K562 (cell line): Measurements from ENCODE around the gene TLCD5. TPM values are rescaled to one million over a fixed set of nuclear protein-coding genes. Genes with fewer than 3 reads are reported as not detected.
A peak's percentile ranks its signal among the peaks of the same experiment; 100 is the strongest.

Experiments
- ATF1 ChIP-seq, 2 experiments: fragments of 450-650 bp in 1 of 2; IDR thresholded peaks; 2 replicates each; pipeline ENCODE4 v1.6.1; 2016; ENCODE audit warnings: missing compliant biosample characterization in 1 of 2, missing genetic modification characterization in 1 of 2
- ATF7 ChIP-seq: fragments of 450-650 bp; IDR thresholded peaks from 2 replicates; pipeline ENCODE4 v1.7.1; 2014; ENCODE audit warnings: mild to moderate bottlenecking, moderate library complexity
- CHD4 ChIP-seq: fragments of 200-600 bp; sonication (generic); IDR thresholded peaks from 3 replicates; pipeline ENCODE4 v1.6.1; 2012; ENCODE audit warnings: low read depth, mild to moderate bottlenecking, mixed read lengths, low read length, inconsistent platforms; ENCODE audit not compliant: insufficient read depth, insufficient replicate concordance, poor library complexity, severe bottlenecking
- CTBP1 ChIP-seq: fragments of 450-650 bp; IDR thresholded peaks from 2 replicates; pipeline ENCODE4 v1.6.1; 2016; ENCODE audit warnings: borderline replicate concordance
- ELF1 ChIP-seq: fragments of 200-800 bp; sonication (Bioruptor generic); IDR thresholded peaks from 2 replicates; pipeline ENCODE4 v1.6.1; 2016; ENCODE audit warnings: missing genetic modification characterization, missing compliant biosample characterization
- FOXA3 ChIP-seq, 2 experiments: fragments of 450-650 bp in 1 of 2; sonication (generic) in 1 of 2; formaldehyde crosslinking; IDR thresholded peaks in 1 of 2; conservative IDR thresholded peaks in 1 of 2; 2 replicates each; pipeline versions ENCODE4 v1.4.0 to v1.8.0; 2020 to 2022; ENCODE audit warnings: mild to moderate bottlenecking in 2 of 2, missing genetic modification reagents in 1 of 2
- NR2F6 ChIP-seq: fragments of 450-650 bp; formaldehyde crosslinking; IDR thresholded peaks from 2 replicates; pipeline ENCODE4 v1.4.0; 2020; ENCODE audit warnings: mild to moderate bottlenecking
- NR4A1 ChIP-seq, 2 experiments: fragments of 250-450 bp in 1 of 2; fragments of 450-650 bp in 1 of 2; sonication (Bioruptor Pico) in 1 of 2; IDR thresholded peaks; 2 replicates each; pipeline versions ENCODE4 v1.4.0 to v1.6.1; 2016 to 2020; ENCODE audit warnings: mild to moderate bottlenecking in 2 of 2, missing compliant biosample characterization in 1 of 2, missing genetic modification characterization in 1 of 2, moderate library complexity in 1 of 2
- PHB2 ChIP-seq: fragments of 450-650 bp; IDR thresholded peaks from 2 replicates; pipeline ENCODE4 v1.6.1; 2017; ENCODE audit warnings: low read depth
- RHOXF2B ChIP-seq: fragments of 250-450 bp; sonication (Bioruptor Pico); conservative IDR thresholded peaks from 2 replicates; pipeline ENCODE4 v1.5.1; 2021
- TEAD1 ChIP-seq, 2 experiments: fragments of 450-650 bp in 1 of 2; sonication (generic) in 1 of 2; formaldehyde crosslinking; IDR thresholded peaks; 2 replicates each; pipeline versions ENCODE4 v1.4.0 to v1.8.0; 2020 to 2022; ENCODE audit warnings: mild to moderate bottlenecking in 2 of 2, missing genetic modification reagents in 1 of 2
- YBX1 ChIP-seq: fragments of 450-650 bp; IDR thresholded peaks from 2 replicates; pipeline ENCODE4 v1.7.1; 2016; ENCODE audit warnings: mild to moderate bottlenecking
- ZBTB33 ChIP-seq: sonication (generic); formaldehyde crosslinking; IDR thresholded peaks from 2 replicates; pipeline ENCODE4 v1.8.1; 2023; ENCODE audit warnings: mild to moderate bottlenecking, missing genetic modification reagents
- ZFP30 ChIP-seq: fragments of 250-450 bp; sonication (Bioruptor Pico); IDR thresholded peaks from 2 replicates; pipeline ENCODE4 v1.8.0; 2022; ENCODE audit warnings: moderate library complexity, mild to moderate bottlenecking, inconsistent platforms, borderline replicate concordance
- ZKSCAN3 ChIP-seq: fragments of 250-450 bp; sonication (Bioruptor Pico); IDR thresholded peaks from 2 replicates; pipeline ENCODE4 v1.4.0; 2020
- ZNF146 ChIP-seq: IDR thresholded peaks from one replicate; pipeline ENCODE4 v1.6.1; 2018; ENCODE audit warnings: missing compliant biosample characterization; ENCODE audit not compliant: unreplicated experiment
- ZNF174 ChIP-seq: fragments of 250-450 bp; sonication (Bioruptor Pico); IDR thresholded peaks from 2 replicates; pipeline ENCODE4 v1.4.0; 2020; ENCODE audit warnings: mild to moderate bottlenecking
- ZNF217 ChIP-seq: sonication (generic); formaldehyde crosslinking; IDR thresholded peaks from 2 replicates; pipeline ENCODE4 v1.8.0; 2022; ENCODE audit warnings: mild to moderate bottlenecking, missing genetic modification reagents
- ZNF431 ChIP-seq: sonication (generic); formaldehyde crosslinking; IDR thresholded peaks from 2 replicates; pipeline ENCODE4 v1.8.0; 2022; ENCODE audit warnings: mild to moderate bottlenecking, missing genetic modification reagents
- ZNF696 ChIP-seq: fragments of 250-450 bp; sonication (Bioruptor Pico); conservative IDR thresholded peaks from 2 replicates; pipeline ENCODE4 v1.4.0; 2020; ENCODE audit warnings: mild to moderate bottlenecking, moderate library complexity
- polyA plus RNA-seq, 8 experiments: library from polyadenylated mRNA; depleted of rRNA in 4 of 8; stranded (reverse) in 5 of 8; unstranded in 3 of 8; fragments of >200 nt; fragmentation: Nextera tagmentation in 2 of 8; fragmentation: Illumina TruSeq in 1 of 8; extraction: Ambion mirVana in 2 of 8; extraction: Trizol in 1 of 8; gene quantifications; 2 replicates each; pipeline versions ENCODE4 v1.2.1 to v1.2.3, GENCODE V29; 2011 to 2014; ENCODE audit warnings: inconsistent platforms in 1 of 8, missing spikeins in 1 of 8
- total RNA-seq, 7 experiments: library from RNA; depleted of rRNA in 6 of 7; stranded (reverse); fragments of >200 nt in 6 of 7; fragmentation: Illumina TruSeq in 2 of 7; extraction: Trizol in 2 of 7; gene quantifications; 2 replicates each; pipeline versions ENCODE4 v1.2.1 to v1.2.3, GENCODE V29; 2011 to 2021; ENCODE audit warnings: low replicate concordance in 1 of 7
- TF ChIP-seq, protein P1 (sequence below): fragments of 250-450 bp; sonication (Bioruptor Pico); IDR thresholded peaks from 2 replicates; pipeline ENCODE4 v1.4.0; 2020; ENCODE audit warnings: mild to moderate bottlenecking, moderate library complexity
- TF ChIP-seq, protein P2 (sequence below): fragments of 450-650 bp; formaldehyde crosslinking; IDR thresholded peaks from 2 replicates; pipeline ENCODE4 v1.4.0; 2020; ENCODE audit warnings: mild to moderate bottlenecking, moderate library complexity

The TLCD5 gene
- total and polyA plus RNA-seq, 9 of the 15 experiments (the other 6 are each of a cell fraction or from before 2014, with no cell fraction given), result 0.94 to 5.1 (median 1.6) TPM

DNA sequence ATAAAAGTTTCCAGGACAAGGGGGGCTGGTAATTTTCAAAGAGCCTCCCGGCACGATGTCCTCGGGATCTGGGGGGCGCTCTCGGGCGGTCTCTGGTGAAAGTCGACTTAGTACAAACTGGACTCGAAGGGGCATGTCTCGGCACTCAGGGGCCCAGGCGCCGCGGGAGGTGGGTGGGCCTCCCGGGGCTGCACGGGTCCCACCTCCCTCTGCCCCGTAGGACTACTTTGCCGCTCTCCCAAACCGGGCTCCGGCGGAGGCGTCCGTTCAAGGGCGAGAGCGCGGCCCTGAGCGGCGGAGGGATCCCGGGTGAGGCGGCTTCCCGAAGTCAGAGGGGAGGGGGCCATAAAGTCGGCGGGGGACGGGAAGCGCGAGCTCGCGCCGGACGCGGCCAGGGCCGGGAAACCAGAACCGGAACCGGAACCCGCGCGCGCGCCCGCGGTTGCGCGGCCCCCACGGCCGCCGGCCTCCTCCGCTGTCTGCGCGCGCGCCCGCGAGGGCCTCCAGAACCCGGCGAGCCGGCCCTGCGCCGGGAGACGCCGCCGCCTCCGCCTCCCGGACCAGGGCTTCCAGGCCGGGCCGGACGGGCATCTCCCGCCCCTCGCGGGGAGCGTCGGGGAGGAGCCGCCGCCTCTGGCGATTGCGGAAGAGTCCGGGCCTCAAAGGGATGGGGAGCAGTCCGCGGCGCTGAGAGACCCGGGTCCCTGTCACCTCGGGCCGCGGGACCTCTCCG, 11.0 kb downstream of the TLCD5 start, which contains the start of gene ARHGEF12 (continued):
- TF ChIP-seq TEAD1 (CRISPR knock-in tag; IDR thresholded peaks at IDR 0.05) (no peak), ZBTB33 (CRISPR knock-in tag) (no peak), ZNF146 (CRISPR knock-in tag) (no peak), ATF1 (CRISPR knock-in tag; IDR thresholded peaks at IDR 0.05) (no peak), ATF1 (tag; IDR thresholded peaks at IDR 0.05) (peak; percentile 72), NR4A1 (CRISPR knock-in tag; IDR thresholded peaks at IDR 0.05) (no peak), NR4A1 (tag; IDR thresholded peaks at IDR 0.05) (0 out of 2 replicates have a peak, but pooled peaks have one; percentile 67), CTBP1 (peak; percentile 86), ATF7 (peak; percentile 70), FOXA3 (CRISPR knock-in tag; conservative IDR thresholded peaks at IDR 0.05 in 1 of 2, IDR thresholded peaks at IDR 0.05 in 1 of 2) (no peak), ZNF174 (CRISPR knock-in tag) (no peak), RHOXF2B (CRISPR knock-in tag) (no peak), ZKSCAN3 (CRISPR knock-in tag) (no peak), ZNF217 (CRISPR knock-in tag) (no peak), ZFP30 (CRISPR knock-in tag) (no peak), CHD4 (no peak), PHB2 (no peak; the same call in 1 of the 2 replicates), ZNF696 (CRISPR knock-in tag) (no peak), NR2F6 (CRISPR knock-in tag) (no peak), YBX1 (no peak), ZNF431 (CRISPR knock-in tag) (no peak; the same call in 1 of the 2 replicates), ELF1 (tag) (peak; percentile 80)
- TF ChIP-seq, protein P1, sequence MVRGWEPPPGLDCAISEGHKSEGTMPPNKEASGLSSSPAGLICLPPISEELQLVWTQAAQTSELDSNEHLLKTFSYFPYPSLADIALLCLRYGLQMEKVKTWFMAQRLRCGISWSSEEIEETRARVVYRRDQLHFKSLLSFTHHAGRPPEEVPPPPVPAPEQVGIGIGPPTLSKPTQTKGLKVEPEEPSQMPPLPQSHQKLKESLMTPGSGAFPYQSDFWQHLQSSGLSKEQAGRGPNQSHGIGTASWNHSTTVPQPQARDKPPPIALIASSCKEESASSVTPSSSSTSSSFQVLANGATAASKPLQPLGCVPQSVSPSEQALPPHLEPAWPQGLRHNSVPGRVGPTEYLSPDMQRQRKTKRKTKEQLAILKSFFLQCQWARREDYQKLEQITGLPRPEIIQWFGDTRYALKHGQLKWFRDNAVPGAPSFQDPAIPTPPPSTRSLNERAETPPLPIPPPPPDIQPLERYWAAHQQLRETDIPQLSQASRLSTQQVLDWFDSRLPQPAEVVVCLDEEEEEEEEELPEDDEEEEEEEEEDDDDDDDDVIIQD (CRISPR knock-in tag), result no peak
- TF ChIP-seq, protein P2, sequence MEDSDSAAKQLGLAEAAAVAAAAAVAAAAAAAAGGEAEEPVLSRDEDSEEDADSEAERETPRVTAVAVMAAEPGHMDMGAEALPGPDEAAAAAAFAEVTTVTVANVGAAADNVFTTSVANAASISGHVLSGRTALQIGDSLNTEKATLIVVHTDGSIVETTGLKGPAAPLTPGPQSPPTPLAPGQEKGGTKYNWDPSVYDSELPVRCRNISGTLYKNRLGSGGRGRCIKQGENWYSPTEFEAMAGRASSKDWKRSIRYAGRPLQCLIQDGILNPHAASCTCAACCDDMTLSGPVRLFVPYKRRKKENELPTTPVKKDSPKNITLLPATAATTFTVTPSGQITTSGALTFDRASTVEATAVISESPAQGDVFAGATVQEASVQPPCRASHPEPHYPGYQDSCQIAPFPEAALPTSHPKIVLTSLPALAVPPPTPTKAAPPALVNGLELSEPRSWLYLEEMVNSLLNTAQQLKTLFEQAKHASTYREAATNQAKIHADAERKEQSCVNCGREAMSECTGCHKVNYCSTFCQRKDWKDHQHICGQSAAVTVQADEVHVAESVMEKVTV, result no peak
